ENCODE results near the gene EYS.

The EYS gene

GRCh38 chr6:65199121-65199520, 507.9 kb downstream of the EYS start:
- DNase-seq: no peak

- DNase-seq: no peak
Observed at GRCh38 chr6:65191471-65191870, 515.6 kb downstream of the EYS start.

GRCh38 chr6:65189236-65189881, 517.7 kb downstream of the EYS start:
- no peak for DNase-seq

- no peak for DNase-seq
Observed at GRCh38 chr6:65186826-65187225, 520.2 kb downstream of the EYS start.

- DNase-seq: no peak
Observed at GRCh38 chr6:65182681-65183080, 524.3 kb downstream of the EYS start.

GRCh38 chr6:65170273-65170672, 536.8 kb downstream of the EYS start:
- no peak for DNase-seq

GRCh38 chr6:65161661-65162060, 545.4 kb downstream of the EYS start:
- no peak for DNase-seq

- DNase-seq: no peak
Observed at GRCh38 chr6:65157025-65157424, 550.0 kb downstream of the EYS start.

- no peak for DNase-seq
Observed at GRCh38 chr6:65155083-65155482, 551.9 kb downstream of the EYS start.

- no peak for DNase-seq
Observed at GRCh38 chr6:65149841-65150240, 557.2 kb downstream of the EYS start.

- no peak for DNase-seq
Observed at GRCh38 chr6:65148839-65149238, 558.2 kb downstream of the EYS start.

GRCh38 chr6:65135567-65135966, 571.5 kb downstream of the EYS start:
- no peak for DNase-seq

- DNase-seq: no peak
Observed at GRCh38 chr6:65126667-65127066, 580.4 kb downstream of the EYS start.

- DNase-seq: no peak
Observed at GRCh38 chr6:65123521-65123920, 583.5 kb downstream of the EYS start.

GRCh38 chr6:65117817-65118409, 589.1 kb downstream of the EYS start:
- DNase-seq: no peak

- no peak for DNase-seq
Observed at GRCh38 chr6:65116326-65116725, 590.7 kb downstream of the EYS start.

- DNase-seq: no peak
Observed at GRCh38 chr6:65113581-65113980, 593.4 kb downstream of the EYS start.

GRCh38 chr6:65112435-65112834, 594.6 kb downstream of the EYS start:
- DNase-seq: no peak

- DNase-seq: no peak
Observed at GRCh38 chr6:65110031-65110430, 597.0 kb downstream of the EYS start.

GRCh38 chr6:65098349-65098748, 608.7 kb downstream of the EYS start:
- DNase-seq: no peak

GRCh38 chr6:65091561-65091960, 615.5 kb downstream of the EYS start:
- DNase-seq: no peak

- no peak for DNase-seq
Observed at GRCh38 chr6:65088575-65088974, 618.5 kb downstream of the EYS start.

- DNase-seq: no peak
Observed at GRCh38 chr6:65081756-65082155, 625.3 kb downstream of the EYS start.

- no peak for DNase-seq
Observed at GRCh38 chr6:65075705-65076230, 631.3 kb downstream of the EYS start.

GRCh38 chr6:65072500-65072899, 634.5 kb downstream of the EYS start:
- no peak for DNase-seq
